ENCODE results near the gene RGS21. TPM values are rescaled to one million over a fixed set of nuclear protein-coding genes. Genes with fewer than 3 reads are reported as not detected.

The RGS21 gene
- total and polyA plus RNA-seq, 2 of the 13 experiments (the other 11 are each of a cell fraction or from before 2014, with no cell fraction given), result not detected

DNA sequence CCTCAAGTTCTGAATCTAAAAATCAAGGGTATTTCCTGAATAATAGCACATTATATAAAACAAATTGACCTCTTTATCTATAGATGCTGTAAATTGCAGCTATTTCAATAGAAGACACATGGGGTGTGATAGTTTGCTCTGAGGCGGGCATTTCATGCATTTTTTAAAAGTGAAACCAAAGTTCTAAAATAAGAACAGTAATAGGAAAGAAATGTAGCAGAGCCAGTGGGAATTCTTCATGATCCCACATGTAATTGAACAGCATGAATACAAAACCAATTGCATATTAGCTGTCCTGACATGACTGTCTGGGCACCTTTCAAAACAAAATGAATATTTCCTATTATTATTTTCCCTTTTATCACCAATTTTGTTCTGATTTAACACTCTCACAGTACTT is 85.0 kb downstream of the RGS21 start:
- Histone ChIP-seq H3K27ac (ENCODE audit: extremely low read length, insufficient read depth, low read length) (no peak overlapping the region), H4K20me1 (ENCODE audit: insufficient read depth, low read length) (no peaks in the 10 kb centered on the region), H3K9ac (ENCODE audit: insufficient read depth, low read depth, low read length) (no peak overlapping the region), H3K4me2 (ENCODE audit: low read depth, low read length) (no peak overlapping the region), H3K4me3 (replicated peaks in 1 of 3; ENCODE audit: insufficient read depth in 1 of 3, low read depth in 2 of 3, low read length in 3 of 3) (no peak overlapping the region), H3K79me2 (ENCODE audit: insufficient read depth, low read length) (no peaks in the 10 kb centered on the region), H3K27me3 (ENCODE audit: control insufficient read depth in 1 of 2, insufficient read depth in 2 of 2, low read length in 2 of 2) (no peaks in the 10 kb centered on the region), H3K9me3 (ENCODE audit: low read length) (no peaks in the 10 kb centered on the region), H3K36me3 (replicated peaks in 1 of 2; ENCODE audit: control insufficient read depth in 1 of 2, insufficient read depth in 2 of 2, low read length in 2 of 2) (no peaks in the 10 kb centered on the region), H2AFZ (ENCODE audit: low read length) (no peak overlapping the region), H3K4me1 (ENCODE audit: insufficient read depth, low read length) (no peaks in the 10 kb centered on the region)
- intact Hi-C loops (cut with micrococcal nuclease; ENCODE audit: unreplicated experiment), result no loop called here
- ChIA-PET POLR2A (no interaction called here), CTCF (ENCODE audit: low intra/inter-chr PET ratio, low total read pairs) (no interaction called here)
- ATAC-seq (no peak), FAIRE-seq (no peak), DNase-seq (ENCODE audit: low spot score) (no peak)
- no TSS peak for BruUV-seq (replicated peaks)
- in situ Hi-C loops (cut with HindIII; ENCODE audit: extremely low pct_ligation_motif_present, low pct_unique_long_range_greater_than_20kb), result no loop called here
- TF ChIP-seq SUZ12 (IDR thresholded peaks at IDR 0.05; ENCODE audit: low read depth, low read length), result no peak
- TF ChIP-seq KDM4B (CRISPR knock-in tag; IDR thresholded peaks at IDR 0.05), result no peak
- no peak for TF ChIP-seq PRMT3 (CRISPR knock-in tag; IDR thresholded peaks at IDR 0.05; ENCODE audit: borderline replicate concordance, low read depth)
- TF ChIP-seq, protein P1, sequence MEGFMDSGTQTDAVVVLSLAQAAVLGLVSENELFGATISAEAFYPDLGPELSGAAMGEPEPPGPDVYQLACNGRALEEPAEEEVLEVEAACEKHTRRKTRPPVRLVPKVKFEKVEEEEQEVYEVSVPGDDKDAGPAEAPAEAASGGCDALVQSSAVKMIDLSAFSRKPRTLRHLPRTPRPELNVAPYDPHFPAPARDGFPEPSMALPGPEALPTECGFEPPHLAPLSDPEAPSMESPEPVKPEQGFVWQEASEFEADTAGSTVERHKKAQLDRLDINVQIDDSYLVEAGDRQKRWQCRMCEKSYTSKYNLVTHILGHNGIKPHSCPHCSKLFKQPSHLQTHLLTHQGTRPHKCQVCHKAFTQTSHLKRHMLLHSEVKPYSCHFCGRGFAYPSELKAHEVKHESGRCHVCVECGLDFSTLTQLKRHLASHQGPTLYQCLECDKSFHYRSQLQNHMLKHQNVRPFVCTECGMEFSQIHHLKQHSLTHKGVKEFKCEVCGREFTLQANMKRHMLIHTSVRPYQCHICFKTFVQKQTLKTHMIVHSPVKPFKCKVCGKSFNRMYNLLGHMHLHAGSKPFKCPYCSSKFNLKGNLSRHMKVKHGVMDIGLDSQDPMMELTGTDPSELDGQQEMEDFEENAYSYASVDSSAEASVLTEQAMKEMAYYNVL (CRISPR knock-in tag; IDR thresholded peaks at IDR 0.05; ENCODE audit: borderline replicate concordance), result no peak
- no peak for TF ChIP-seq CEBPZ (IDR thresholded peaks at IDR 0.05; ENCODE audit: low read length)
- TF ChIP-seq NKX3-1 (CRISPR knock-in tag; IDR thresholded peaks at IDR 0.05), result no peak
- TF ChIP-seq ZNF207 (IDR thresholded peaks at IDR 0.05; ENCODE audit: borderline replicate concordance), result no peak
- TF ChIP-seq, protein P2, sequence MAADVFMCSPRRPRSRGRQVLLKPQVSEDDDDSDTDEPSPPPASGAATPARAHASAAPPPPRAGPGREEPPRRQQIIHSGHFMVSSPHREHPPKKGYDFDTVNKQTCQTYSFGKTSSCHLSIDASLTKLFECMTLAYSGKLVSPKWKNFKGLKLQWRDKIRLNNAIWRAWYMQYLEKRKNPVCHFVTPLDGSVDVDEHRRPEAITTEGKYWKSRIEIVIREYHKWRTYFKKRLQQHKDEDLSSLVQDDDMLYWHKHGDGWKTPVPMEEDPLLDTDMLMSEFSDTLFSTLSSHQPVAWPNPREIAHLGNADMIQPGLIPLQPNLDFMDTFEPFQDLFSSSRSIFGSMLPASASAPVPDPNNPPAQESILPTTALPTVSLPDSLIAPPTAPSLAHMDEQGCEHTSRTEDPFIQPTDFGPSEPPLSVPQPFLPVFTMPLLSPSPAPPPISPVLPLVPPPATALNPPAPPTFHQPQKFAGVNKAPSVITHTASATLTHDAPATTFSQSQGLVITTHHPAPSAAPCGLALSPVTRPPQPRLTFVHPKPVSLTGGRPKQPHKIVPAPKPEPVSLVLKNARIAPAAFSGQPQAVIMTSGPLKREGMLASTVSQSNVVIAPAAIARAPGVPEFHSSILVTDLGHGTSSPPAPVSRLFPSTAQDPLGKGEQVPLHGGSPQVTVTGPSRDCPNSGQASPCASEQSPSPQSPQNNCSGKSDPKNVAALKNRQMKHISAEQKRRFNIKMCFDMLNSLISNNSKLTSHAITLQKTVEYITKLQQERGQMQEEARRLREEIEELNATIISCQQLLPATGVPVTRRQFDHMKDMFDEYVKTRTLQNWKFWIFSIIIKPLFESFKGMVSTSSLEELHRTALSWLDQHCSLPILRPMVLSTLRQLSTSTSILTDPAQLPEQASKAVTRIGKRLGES (CRISPR knock-in tag; IDR thresholded peaks at IDR 0.05; ENCODE audit: borderline replicate concordance), result no peak
- TF ChIP-seq, protein P3, sequence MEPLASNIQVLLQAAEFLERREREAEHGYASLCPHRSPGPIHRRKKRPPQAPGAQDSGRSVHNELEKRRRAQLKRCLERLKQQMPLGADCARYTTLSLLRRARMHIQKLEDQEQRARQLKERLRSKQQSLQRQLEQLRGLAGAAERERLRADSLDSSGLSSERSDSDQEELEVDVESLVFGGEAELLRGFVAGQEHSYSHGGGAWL (CRISPR knock-in tag; IDR thresholded peaks at IDR 0.05), result no peak
- no peak for TF ChIP-seq ZNF740 (CRISPR knock-in tag; IDR thresholded peaks at IDR 0.05)
- TF ChIP-seq SKIL (CRISPR knock-in tag; IDR thresholded peaks at IDR 0.05; ENCODE audit: borderline replicate concordance), result no peak
- WGBS (ENCODE audit: low lambda C conversion rate), result 5% methylated on average over 1 of the region's 1 CpG

Measured in HepG2 (cell line).